Spleen (tissue), 11 donors: ENCODE data around the gene LINC00305. TPM values are rescaled to one million over a fixed set of nuclear protein-coding genes. Genes with fewer than 3 reads are reported as not detected.

Source experiments
- DNase-seq: peaks from one replicate; pipeline ENCODE4 v3.0.0-alpha.2; 2020
- H3K27ac ChIP-seq, 8 donors: fragments of 200-600 bp; sonication (generic) in 7 of 8; 1 replicate in 4 of 8; 2 replicates in 4 of 8; pipeline versions ENCODE4 v1.5.0 to v1.8.0; 2016 to 2021; ENCODE audit warnings: inconsistent platforms in 4 of 8, mild to moderate bottlenecking in 4 of 8, moderate library complexity in 1 of 8
- H3K27me3 ChIP-seq, 7 donors: fragments of 200-600 bp; sonication (generic) in 6 of 7; replicated peaks in 1 of 7; 1 replicate in 4 of 7; 2 replicates in 3 of 7; pipeline versions ENCODE4 v1.5.0 to v1.8.0; 2016 to 2021; ENCODE audit warnings: inconsistent platforms in 3 of 7, mild to moderate bottlenecking in 1 of 7
- H3K36me3 ChIP-seq, 6 donors: fragments of 200-600 bp; sonication (generic) in 5 of 6; 1 replicate in 4 of 6; 2 replicates in 2 of 6; pipeline versions ENCODE4 v1.5.0 to v1.8.0; 2016 to 2021; ENCODE audit warnings: inconsistent platforms in 2 of 6
- H3K4me1 ChIP-seq, 6 donors: fragments of 200-600 bp; sonication (generic) in 5 of 6; 1 replicate in 3 of 6; 2 replicates in 3 of 6; pipeline versions ENCODE4 v1.5.0 to v1.8.0; 2016 to 2021; ENCODE audit warnings: inconsistent platforms in 3 of 6
- H3K4me3 ChIP-seq, 8 donors: fragments of 200-600 bp; sonication (generic) in 7 of 8; 1 replicate in 4 of 8; 2 replicates in 4 of 8; pipeline versions ENCODE4 v1.5.0 to v1.8.0; 2016 to 2021; ENCODE audit warnings: inconsistent platforms in 4 of 8, mild to moderate bottlenecking in 4 of 8, moderate library complexity in 2 of 8
- H3K9me3 ChIP-seq, 8 donors: fragments of 200-600 bp; sonication (generic) in 7 of 8; 1 replicate in 4 of 8; 2 replicates in 4 of 8; pipeline versions ENCODE4 v1.5.0 to v1.8.0; 2016 to 2021; ENCODE audit warnings: inconsistent platforms in 4 of 8
- POLR2A ChIP-seq, 3 donors: fragments of 450-650 bp; IDR thresholded peaks; one replicate each; pipeline ENCODE4 v1.5.1; 2017; ENCODE audit warnings: antibody characterized with exemption in 3 of 3, mild to moderate bottlenecking in 1 of 3
- POLR2AphosphoS5 ChIP-seq, 3 donors: sonication (generic); formaldehyde crosslinking; IDR thresholded peaks; one replicate each; pipeline ENCODE4 v1.5.1; 2017; ENCODE audit warnings: antibody characterized with exemption in 3 of 3
- WGBS, 5 donors: extraction: QIAGEN DNeasy Blood & Tissue Kit in 3 of 5; methylation state at CpG; one replicate each; pipeline versions ENCODE4 v1.1.5 to v1.1.7; 2013 to 2018; 5-methylcytosine and 5-hydroxymethylcytosine counted together
- intact Hi-C: fragments of 100-400 bp; cut with DNase I; formaldehyde crosslinking; loops from one replicate; pipeline ENCODE4 v1.15.0; 2023; ENCODE audit warnings: low total_unique reads
- polyA plus RNA-seq, 3 donors: library from polyadenylated mRNA; stranded (reverse); fragments of 200-250 nt; gene quantifications; one replicate each; pipeline ENCODE4 v1.2.1, GENCODE V29; 2013
- total RNA-seq, 7 donors: library from RNA; depleted of rRNA in 3 of 7; stranded (reverse); fragments of >200 nt in 3 of 7; fragmentation: NEBNext Ultra II Directional in 4 of 7; extraction: Animal tissue kit (Norgen Biotek cat#: 25700) in 4 of 7; gene quantifications; one replicate each; pipeline versions ENCODE4 v1.1.0 to v1.2.1, GENCODE V29; 2016 to 2021
- TF ChIP-seq, protein P1 (sequence below), 11 experiments: fragments of 200-600 bp in 7 of 11; fragments of 450-650 bp in 4 of 11; sonication (generic) in 4 of 11; IDR thresholded peaks in 8 of 11; conservative IDR thresholded peaks in 3 of 11; 1 replicate in 7 of 11; 2 replicates in 4 of 11; pipeline versions ENCODE4 v1.4.0 to v1.8.0; 2016 to 2021; ENCODE audit warnings: antibody characterized with exemption in 11 of 11, inconsistent platforms in 4 of 11, mild to moderate bottlenecking in 1 of 11
- donor health status: healthy with polysubstance abuse.
- donor health status: DM: no; HTN: no; CAD: no; lungs with moderate emphysema.
- donor health status: DM: no; HTN: no; CAD: no.
- donor health status: Bipolar disorder and iron deficiency.
- donor health status: healthy.
- donor health status: DM: no; HTN: no; CAD: no.
- donor health status: DM: yes; HTN: yes; CAD: no.

LINC00305 gene
- total and polyA plus RNA-seq, 10 donors = not detected

DNA sequence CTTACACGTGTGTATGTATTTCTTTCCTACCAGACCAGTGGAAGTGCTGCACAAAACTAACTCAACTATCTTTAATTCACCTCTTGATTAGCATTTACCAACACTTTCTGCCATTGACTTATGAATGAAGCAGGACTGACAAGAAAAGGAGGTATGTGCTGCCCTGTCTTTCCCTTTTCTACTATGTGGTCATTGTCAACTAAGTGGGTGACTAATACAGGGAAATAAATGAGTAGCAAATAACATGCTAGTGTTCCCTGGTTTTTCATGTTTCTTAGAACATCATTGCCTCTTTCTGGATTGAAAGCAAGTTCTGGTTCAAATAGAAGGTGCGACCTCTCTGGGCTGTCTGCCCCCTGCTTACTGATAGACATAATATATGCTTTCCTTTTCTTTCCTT is 58.0 kb downstream of the LINC00305 start:
- WGBS, 5 donors = 85 to 93% (median 86%) methylated on average over 2 of the region's 2 CpGs

DNA sequence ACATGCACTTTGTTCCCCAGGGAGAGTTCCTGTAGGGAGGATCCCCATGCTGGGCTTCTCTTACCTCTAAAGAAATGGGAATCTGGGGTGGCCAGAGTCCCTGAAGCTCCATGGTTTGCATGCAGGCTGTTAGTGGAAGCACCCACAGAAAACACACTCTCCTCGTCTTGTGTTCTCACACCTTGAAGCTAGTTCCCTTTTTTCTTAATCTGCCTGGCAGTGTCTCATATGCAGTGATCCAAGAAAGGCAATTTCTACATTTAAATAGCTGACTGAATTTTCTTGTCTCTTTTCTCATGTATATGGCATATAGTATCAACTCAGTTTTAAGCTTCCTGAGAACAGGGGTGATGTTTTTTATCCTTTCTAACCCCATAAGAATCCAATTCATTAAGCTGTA is 65.0 kb downstream of the LINC00305 start:
- Histone ChIP-seq H3K36me3 (no peaks in the 10 kb centered on the region), H3K4me1 (no peaks in the 10 kb centered on the region), H3K27ac (no peak overlapping the region), H3K9me3 (no peaks in the 10 kb centered on the region), H3K4me3 (no peak overlapping the region), H3K27me3 (no peaks in the 10 kb centered on the region)
- intact Hi-C loops = no loop called here
- TF ChIP-seq, protein P1, sequence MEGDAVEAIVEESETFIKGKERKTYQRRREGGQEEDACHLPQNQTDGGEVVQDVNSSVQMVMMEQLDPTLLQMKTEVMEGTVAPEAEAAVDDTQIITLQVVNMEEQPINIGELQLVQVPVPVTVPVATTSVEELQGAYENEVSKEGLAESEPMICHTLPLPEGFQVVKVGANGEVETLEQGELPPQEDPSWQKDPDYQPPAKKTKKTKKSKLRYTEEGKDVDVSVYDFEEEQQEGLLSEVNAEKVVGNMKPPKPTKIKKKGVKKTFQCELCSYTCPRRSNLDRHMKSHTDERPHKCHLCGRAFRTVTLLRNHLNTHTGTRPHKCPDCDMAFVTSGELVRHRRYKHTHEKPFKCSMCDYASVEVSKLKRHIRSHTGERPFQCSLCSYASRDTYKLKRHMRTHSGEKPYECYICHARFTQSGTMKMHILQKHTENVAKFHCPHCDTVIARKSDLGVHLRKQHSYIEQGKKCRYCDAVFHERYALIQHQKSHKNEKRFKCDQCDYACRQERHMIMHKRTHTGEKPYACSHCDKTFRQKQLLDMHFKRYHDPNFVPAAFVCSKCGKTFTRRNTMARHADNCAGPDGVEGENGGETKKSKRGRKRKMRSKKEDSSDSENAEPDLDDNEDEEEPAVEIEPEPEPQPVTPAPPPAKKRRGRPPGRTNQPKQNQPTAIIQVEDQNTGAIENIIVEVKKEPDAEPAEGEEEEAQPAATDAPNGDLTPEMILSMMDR (IDR thresholded peaks at IDR 0.05 in 8 of 11, conservative IDR thresholded peaks at IDR 0.05 in 3 of 11) = no peak
- TF ChIP-seq POLR2AphosphoS5 (IDR thresholded peaks at IDR 0.05) (no peak), POLR2A (IDR thresholded peaks at IDR 0.05) (no peak)
- 40 to 75% (median 45%) methylated on average over 1 of the region's 1 CpG for WGBS, 5 donors
- no peak for DNase-seq

More for the DNA sequence above, 58.0 kb downstream of the LINC00305 start:
- no peaks in the 10 kb centered on the region for H3K4me1 ChIP-seq
- no peaks in the 10 kb centered on the region for H3K36me3 ChIP-seq
- H3K9me3 ChIP-seq = no peaks in the 10 kb centered on the region
- no peak for DNase-seq
- TF ChIP-seq, protein P1 (IDR thresholded peaks at IDR 0.05 in 8 of 11, conservative IDR thresholded peaks at IDR 0.05 in 3 of 11) = no peak
- TF ChIP-seq POLR2A (IDR thresholded peaks at IDR 0.05) = no peak
- no peak for TF ChIP-seq POLR2AphosphoS5 (IDR thresholded peaks at IDR 0.05)
- H3K27me3 ChIP-seq = no peaks in the 10 kb centered on the region
- H3K4me3 ChIP-seq = no peak overlapping the region
- no peak overlapping the region for H3K27ac ChIP-seq
- intact Hi-C loops = no loop called here

DNA sequence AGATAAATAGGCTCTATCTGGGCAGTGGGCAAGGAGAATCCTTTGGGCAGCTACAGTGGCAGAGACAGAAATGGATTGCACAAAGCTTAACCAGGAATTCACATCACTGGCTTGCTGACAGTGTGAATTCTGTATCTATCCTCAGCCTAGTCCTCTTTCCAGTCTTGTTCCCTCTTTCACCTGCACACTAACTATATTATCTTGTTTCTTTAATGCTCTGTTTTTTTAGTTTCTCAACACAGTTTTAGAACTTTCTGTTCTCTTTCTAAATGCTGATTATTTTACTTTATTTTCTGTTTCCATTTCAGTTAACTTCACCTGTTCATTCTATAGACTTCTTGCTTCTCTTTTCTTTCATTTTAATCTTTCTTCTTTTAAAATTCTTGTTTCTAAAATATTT is 66.4 kb downstream of the LINC00305 start:
- no peaks in the 10 kb centered on the region for H3K36me3 ChIP-seq
- intact Hi-C loops = no loop called here
- H3K27ac ChIP-seq = no peak overlapping the region
- no peaks in the 10 kb centered on the region for H3K27me3 ChIP-seq
- H3K9me3 ChIP-seq = no peaks in the 10 kb centered on the region
- no peak for DNase-seq
- no peak for TF ChIP-seq POLR2A (IDR thresholded peaks at IDR 0.05)
- H3K4me1 ChIP-seq = no peaks in the 10 kb centered on the region
- H3K4me3 ChIP-seq = no peak overlapping the region

DNA sequence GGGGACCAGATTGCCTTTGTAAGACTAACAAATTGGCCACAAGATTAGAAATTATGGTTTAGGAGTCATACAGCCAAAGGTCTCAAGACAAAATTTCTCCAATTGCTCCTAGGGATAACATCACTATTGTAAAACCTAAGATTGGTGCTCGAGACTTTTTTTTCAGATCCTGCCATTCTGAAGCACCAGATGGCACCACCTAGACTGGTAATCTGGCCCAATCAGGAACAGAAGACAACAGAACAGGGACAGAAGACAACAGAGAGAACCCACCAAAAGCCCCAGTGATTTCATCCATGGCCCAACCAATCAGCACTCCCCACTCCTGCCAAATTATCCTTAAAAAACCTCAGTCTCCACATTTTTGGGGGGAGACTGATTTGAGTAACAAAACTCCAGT is 66.8 kb downstream of the LINC00305 start:
- no peaks in the 10 kb centered on the region for H3K27me3 ChIP-seq
- DNase-seq = no peak
- TF ChIP-seq, protein P1 (IDR thresholded peaks at IDR 0.05 in 8 of 11, conservative IDR thresholded peaks at IDR 0.05 in 3 of 11) = no peak
- H3K4me1 ChIP-seq = no peaks in the 10 kb centered on the region
- intact Hi-C loops = no loop called here
- H3K27ac ChIP-seq = no peak overlapping the region
- no peaks in the 10 kb centered on the region for H3K9me3 ChIP-seq
- no peak overlapping the region for H3K4me3 ChIP-seq
- WGBS, 5 donors = 75 to 91% (median 83%) methylated on average over 1 of the region's 1 CpG
- H3K36me3 ChIP-seq = no peaks in the 10 kb centered on the region

DNA sequence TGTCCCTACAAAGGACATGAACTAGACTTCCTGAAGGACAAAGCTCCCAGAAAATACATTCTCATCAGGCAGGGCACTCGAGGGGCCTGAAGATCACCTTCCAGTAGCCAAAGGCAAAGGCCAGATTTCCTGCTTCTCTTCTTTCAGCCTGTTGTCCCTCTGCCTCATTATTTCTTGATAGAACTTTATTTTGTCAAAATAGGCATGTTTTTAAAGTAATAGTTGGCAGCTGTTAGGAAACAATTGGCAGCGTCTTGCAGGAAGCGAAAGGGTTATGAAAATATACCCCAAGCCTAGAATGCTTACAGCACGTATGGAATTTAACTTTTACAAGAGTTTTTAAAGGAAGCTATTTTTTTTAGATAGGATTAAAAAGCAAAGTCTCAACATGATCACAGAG is 74.9 kb downstream of the LINC00305 start:
- H3K27ac ChIP-seq = no peak overlapping the region

More for the DNA sequence above, 74.9 kb downstream of the LINC00305 start:
- H3K9me3 ChIP-seq = peaks cover 0 to 7% (median 6%) of the 10 kb centered on the region in 8 donors
- H3K36me3 ChIP-seq = no peaks in the 10 kb centered on the region
- intact Hi-C loops = no loop called here
- TF ChIP-seq POLR2AphosphoS5 (IDR thresholded peaks at IDR 0.05) = no peak
- TF ChIP-seq POLR2A (IDR thresholded peaks at IDR 0.05) = no peak
- no peaks in the 10 kb centered on the region for H3K4me1 ChIP-seq
- WGBS, 5 donors = 47 to 61% (median 59%) methylated on average over 4 of the region's 4 CpGs
- H3K4me3 ChIP-seq = no peak overlapping the region
- no peak for DNase-seq
- H3K27me3 ChIP-seq = no peaks in the 10 kb centered on the region
